ENCODE results near the gene SCN3A. TPM values are rescaled to one million over a fixed set of nuclear protein-coding genes. Genes with fewer than 3 reads are reported as not detected.

Gene SCN3A
- total and polyA plus RNA-seq, 9 of the 15 experiments (the other 6 are each of a cell fraction or from before 2014, with no cell fraction given) = not detected

DNA sequence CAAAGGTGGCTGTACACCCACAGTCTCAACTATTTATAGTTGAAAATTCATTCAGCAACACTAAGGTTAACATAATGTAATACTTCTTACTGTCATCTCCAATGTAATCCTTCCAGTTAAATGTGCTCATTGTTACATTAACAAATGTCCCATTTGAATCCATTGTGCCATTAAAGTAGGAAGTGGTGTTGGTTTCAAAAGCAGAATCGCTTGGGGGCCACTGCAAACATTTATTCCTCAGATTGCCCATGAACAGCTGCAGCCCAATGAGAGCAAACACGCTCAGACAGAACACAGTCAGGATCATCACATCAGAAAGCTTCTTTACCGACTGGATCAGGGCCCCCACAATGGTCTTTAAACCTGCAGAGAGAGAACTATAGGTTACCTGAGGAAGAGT is 41.4 kb downstream of the SCN3A start (continued):
- TF ChIP-seq NFE2L1 (tag; IDR thresholded peaks at IDR 0.05; ENCODE audit: borderline replicate concordance, low read depth) (no peak), MTA1 (IDR thresholded peaks at IDR 0.05; ENCODE audit: borderline replicate concordance) (no peak)
- TF ChIP-seq, protein P1, sequence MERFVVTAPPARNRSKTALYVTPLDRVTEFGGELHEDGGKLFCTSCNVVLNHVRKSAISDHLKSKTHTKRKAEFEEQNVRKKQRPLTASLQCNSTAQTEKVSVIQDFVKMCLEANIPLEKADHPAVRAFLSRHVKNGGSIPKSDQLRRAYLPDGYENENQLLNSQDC (CRISPR knock-in tag; IDR thresholded peaks at IDR 0.05) = no peak
- TF ChIP-seq, protein P2, sequence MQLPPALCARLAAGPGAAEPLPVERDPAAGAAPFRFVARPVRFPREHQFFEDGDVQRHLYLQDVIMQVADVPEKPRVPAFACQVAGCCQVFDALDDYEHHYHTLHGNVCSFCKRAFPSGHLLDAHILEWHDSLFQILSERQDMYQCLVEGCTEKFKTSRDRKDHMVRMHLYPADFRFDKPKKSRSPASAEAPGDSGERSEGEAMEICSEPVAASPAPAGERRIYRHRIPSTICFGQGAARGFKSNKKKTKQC (CRISPR knock-in tag; IDR thresholded peaks at IDR 0.05) = no peak

DNA sequence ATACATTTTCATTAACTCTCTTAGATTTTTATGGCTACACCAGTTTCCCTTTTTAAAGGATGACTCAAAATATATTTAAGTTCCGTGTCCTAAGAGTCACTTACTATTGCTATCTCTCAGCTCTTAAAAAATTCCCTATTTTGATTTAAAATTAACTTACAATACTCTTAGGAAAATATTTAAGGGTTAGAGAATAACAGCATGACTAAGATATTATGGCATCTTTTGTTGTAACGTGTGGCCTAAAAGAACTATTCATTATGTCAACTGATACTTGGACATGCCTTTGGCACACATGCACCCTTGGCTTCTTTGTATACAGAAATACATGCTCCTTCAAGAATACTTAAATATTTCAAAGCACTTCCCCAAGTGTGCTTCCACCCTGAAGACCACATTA is 42.3 kb downstream of the SCN3A start:
- CTCF ChIA-PET (ENCODE audit: low intra/inter-chr PET ratio) = no interaction called here
- ATAC-seq = no peak
- no peak for FAIRE-seq
- Histone ChIP-seq H4K20me1 (replicated peaks; ENCODE audit: control insufficient read depth, insufficient read depth, low read length) (no peaks in the 10 kb centered on the region), H3K4me2 (ENCODE audit: insufficient read depth, low read length) (no peak overlapping the region), H3K9ac (ENCODE audit: insufficient read depth in 1 of 2, low read depth in 2 of 2, low read length in 2 of 2) (no peak overlapping the region), H2AFZ (ENCODE audit: low read depth, low read length) (no peak overlapping the region), H3K27ac (ENCODE audit: extremely low read depth, low read depth, low read length) (no peak overlapping the region), H3K36me3 (ENCODE audit: control insufficient read depth, insufficient read depth, low read length) (no peaks in the 10 kb centered on the region), H3K9me3 (replicated peaks; ENCODE audit: control insufficient read depth, insufficient read depth, low read depth, low read length) (no peaks in the 10 kb centered on the region), H3K4me3 (no peak overlapping the region), H3K79me2 (ENCODE audit: control insufficient read depth, insufficient read depth, low read length) (no peaks in the 10 kb centered on the region), H3K27me3 (ENCODE audit: control insufficient read depth in 2 of 2, insufficient read depth in 2 of 2, low read length in 2 of 2) (no peaks in the 10 kb centered on the region), H3K9me1 (ENCODE audit: control insufficient read depth, insufficient read depth, low read length) (no peaks in the 10 kb centered on the region), H3K4me1 (replicated peaks in 1 of 2; ENCODE audit: control insufficient read depth in 2 of 2, insufficient read depth in 2 of 2, low read length in 2 of 2) (no peaks in the 10 kb centered on the region)
- POLR2A ChIA-PET = no interaction called here
- intact Hi-C loops (cut with micrococcal nuclease) = no loop called here
- in situ Hi-C loops (cut with MboI) = no loop called here
- BruUV-seq (replicated peaks) = no TSS peak
- no peak for DNase-seq (ENCODE audit: extremely low read depth in 1 of 4, low spot score in 3 of 4)
- 2% methylated on average over 2 of the region's 2 CpGs for WGBS (ENCODE audit: insufficient coverage, low coverage, missing lambda C conversion rate)
- TF ChIP-seq, protein P3, sequence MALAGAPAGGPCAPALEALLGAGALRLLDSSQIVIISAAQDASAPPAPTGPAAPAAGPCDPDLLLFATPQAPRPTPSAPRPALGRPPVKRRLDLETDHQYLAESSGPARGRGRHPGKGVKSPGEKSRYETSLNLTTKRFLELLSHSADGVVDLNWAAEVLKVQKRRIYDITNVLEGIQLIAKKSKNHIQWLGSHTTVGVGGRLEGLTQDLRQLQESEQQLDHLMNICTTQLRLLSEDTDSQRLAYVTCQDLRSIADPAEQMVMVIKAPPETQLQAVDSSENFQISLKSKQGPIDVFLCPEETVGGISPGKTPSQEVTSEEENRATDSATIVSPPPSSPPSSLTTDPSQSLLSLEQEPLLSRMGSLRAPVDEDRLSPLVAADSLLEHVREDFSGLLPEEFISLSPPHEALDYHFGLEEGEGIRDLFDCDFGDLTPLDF (CRISPR knock-in tag; IDR thresholded peaks at IDR 0.05) = no peak
- TF ChIP-seq MAFG (tag; conservative IDR thresholded peaks at IDR 0.05) = no peak
- no peak for TF ChIP-seq ZSCAN32 (CRISPR knock-in tag; IDR thresholded peaks at IDR 0.05)
- TF ChIP-seq HDGF (IDR thresholded peaks at IDR 0.05) = no peak
- no peak for TF ChIP-seq KDM1A (IDR thresholded peaks at IDR 0.05)
- no peak for TF ChIP-seq PHF21A (IDR thresholded peaks at IDR 0.05; ENCODE audit: borderline replicate concordance, low read depth)
- TF ChIP-seq ZNF3 (CRISPR knock-in tag; IDR thresholded peaks at IDR 0.05) = no peak
- no peak for TF ChIP-seq HDAC3 (IDR thresholded peaks at IDR 0.05; ENCODE audit: borderline replicate concordance, partially characterized antibody)
- no peak for TF ChIP-seq MAFF (IDR thresholded peaks at IDR 0.05; ENCODE audit: low read length)
- no peak for TF ChIP-seq ATF1 (CRISPR knock-in tag; IDR thresholded peaks at IDR 0.05)
- TF ChIP-seq ATF1 (tag; IDR thresholded peaks at IDR 0.05) = no peak
- TF ChIP-seq SIN3B (IDR thresholded peaks at IDR 0.05; ENCODE audit: low read depth) = no peak
- no peak for TF ChIP-seq PYGO2 (tag; IDR thresholded peaks at IDR 0.05)
- TF ChIP-seq CTBP1 (IDR thresholded peaks at IDR 0.05; ENCODE audit: borderline replicate concordance) = no peak
- TF ChIP-seq, protein P4, sequence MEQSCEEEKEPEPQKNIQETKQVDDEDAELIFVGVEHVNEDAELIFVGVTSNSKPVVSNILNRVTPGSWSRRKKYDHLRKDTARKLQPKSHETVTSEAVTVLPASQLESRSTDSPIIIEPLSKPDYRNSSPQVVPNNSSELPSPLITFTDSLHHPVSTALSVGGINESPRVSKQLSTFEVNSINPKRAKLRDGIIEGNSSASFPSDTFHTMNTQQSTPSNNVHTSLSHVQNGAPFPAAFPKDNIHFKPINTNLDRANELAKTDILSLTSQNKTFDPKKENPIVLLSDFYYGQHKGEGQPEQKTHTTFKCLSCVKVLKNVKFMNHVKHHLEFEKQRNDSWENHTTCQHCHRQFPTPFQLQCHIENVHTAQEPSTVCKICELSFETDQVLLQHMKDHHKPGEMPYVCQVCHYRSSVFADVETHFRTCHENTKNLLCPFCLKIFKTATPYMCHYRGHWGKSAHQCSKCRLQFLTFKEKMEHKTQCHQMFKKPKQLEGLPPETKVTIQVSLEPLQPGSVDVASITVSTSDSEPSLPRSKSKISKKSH (CRISPR knock-in tag; IDR thresholded peaks at IDR 0.05) = no peak
- TF ChIP-seq POLR2B (IDR thresholded peaks at IDR 0.05; ENCODE audit: low read depth, partially characterized antibody) = no peak
